WTC11 (cell line): ENCODE data around the gene IMPDH1.

ENCODE experiments used
- FOXJ3 ChIP-seq: sonication (generic); formaldehyde crosslinking; IDR thresholded peaks from 2 replicates; pipeline ENCODE4 v1.9.0; 2021; ENCODE audit warnings: missing genetic modification reagents, mild to moderate bottlenecking, borderline replicate concordance
- NFATC4 ChIP-seq: fragments of 250-450 bp; sonication (Bioruptor Pico); IDR thresholded peaks from 2 replicates; pipeline ENCODE4 v1.9.0; 2021; ENCODE audit warnings: mild to moderate bottlenecking
- TCF7 ChIP-seq: sonication (generic); formaldehyde crosslinking; IDR thresholded peaks from 2 replicates; pipeline ENCODE4 v1.8.0; 2022; ENCODE audit warnings: mild to moderate bottlenecking, low read depth, missing genetic modification reagents, moderate library complexity
- TF ChIP-seq, protein P1 (sequence below): fragments of 200-600 bp; IDR thresholded peaks from 2 replicates; pipeline ENCODE4 v1.8.0; 2022; ENCODE audit warnings: antibody characterized with exemption

DNA sequence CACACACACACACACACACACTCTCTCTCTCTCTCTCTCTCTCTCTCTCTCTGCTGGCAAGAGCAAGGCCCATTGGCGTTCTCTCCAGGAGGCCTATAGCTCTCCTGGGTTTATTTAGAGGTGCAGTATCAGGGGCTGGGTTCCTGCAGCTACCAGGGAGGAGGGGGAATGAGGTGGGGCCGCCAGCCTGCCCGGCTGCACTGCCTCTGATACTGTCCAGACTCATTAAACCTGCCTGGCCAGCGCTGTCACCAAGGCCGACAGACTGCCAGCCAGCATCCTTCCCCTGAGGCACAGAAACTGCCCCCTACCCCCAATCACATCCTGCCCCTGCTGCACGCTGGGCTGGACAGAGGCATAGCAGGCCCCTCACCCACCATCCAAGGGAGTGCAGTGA, 52.6 kb downstream of the IMPDH1 start:
- TF ChIP-seq, protein P1, sequence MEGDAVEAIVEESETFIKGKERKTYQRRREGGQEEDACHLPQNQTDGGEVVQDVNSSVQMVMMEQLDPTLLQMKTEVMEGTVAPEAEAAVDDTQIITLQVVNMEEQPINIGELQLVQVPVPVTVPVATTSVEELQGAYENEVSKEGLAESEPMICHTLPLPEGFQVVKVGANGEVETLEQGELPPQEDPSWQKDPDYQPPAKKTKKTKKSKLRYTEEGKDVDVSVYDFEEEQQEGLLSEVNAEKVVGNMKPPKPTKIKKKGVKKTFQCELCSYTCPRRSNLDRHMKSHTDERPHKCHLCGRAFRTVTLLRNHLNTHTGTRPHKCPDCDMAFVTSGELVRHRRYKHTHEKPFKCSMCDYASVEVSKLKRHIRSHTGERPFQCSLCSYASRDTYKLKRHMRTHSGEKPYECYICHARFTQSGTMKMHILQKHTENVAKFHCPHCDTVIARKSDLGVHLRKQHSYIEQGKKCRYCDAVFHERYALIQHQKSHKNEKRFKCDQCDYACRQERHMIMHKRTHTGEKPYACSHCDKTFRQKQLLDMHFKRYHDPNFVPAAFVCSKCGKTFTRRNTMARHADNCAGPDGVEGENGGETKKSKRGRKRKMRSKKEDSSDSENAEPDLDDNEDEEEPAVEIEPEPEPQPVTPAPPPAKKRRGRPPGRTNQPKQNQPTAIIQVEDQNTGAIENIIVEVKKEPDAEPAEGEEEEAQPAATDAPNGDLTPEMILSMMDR: no peak
- TF ChIP-seq TCF7 (CRISPR knock-in tag): no peak
- TF ChIP-seq FOXJ3 (CRISPR knock-in tag): no peak
- no peak for TF ChIP-seq NFATC4
